SK-N-SH (cell line): ENCODE measurements around the gene ANGPTL4. TPM values are rescaled to one million over a fixed set of nuclear protein-coding genes. Genes with fewer than 3 reads are reported as not detected.

Source experiments
- CTCF ChIA-PET: fragments of 300-600, 350-600 bp; formaldehyde crosslinking; extraction: SDS; loops from one replicate; lab custom pipeline; 2021; lab: Yijun Ruan, JAX
- POLR2A ChIA-PET: fragments of 350-600 bp; sonication (Branson Sonifier 250); formaldehyde crosslinking; extraction: SDS; loops from one replicate; lab custom pipeline; 2020; ENCODE audit warnings: antibody characterized with exemption, inconsistent platforms; lab: Yijun Ruan, JAX
- DNase-seq: peaks from one replicate; pipeline ENCODE4 v3.0.0; 2012
- H2AFZ ChIP-seq: fragments of 200-600 bp; sonication (generic); 2 replicates; pipeline ENCODE4 v1.8.1; 2016; ENCODE audit warnings: antibody characterized with exemption, mild to moderate bottlenecking, low read depth
- H3F3A ChIP-seq: fragments of 200-600 bp; sonication (generic); replicated peaks from 2 replicates; pipeline ENCODE3; 2016; ENCODE audit warnings: antibody characterized with exemption, mild to moderate bottlenecking; ENCODE audit not compliant: insufficient read depth
- H3K27ac ChIP-seq, 2 experiments: fragments of 200-500 bp in 1 of 2; fragments of 200-600 bp in 1 of 2; sonication (Bioruptor generic) in 1 of 2; sonication (generic), shearing (Covaris generic) in 1 of 2; 2 replicates each; pipeline versions ENCODE4 v1.5.1 to v1.6.1; 2014 to 2016; ENCODE audit warnings: low read depth in 2 of 2, inconsistent platforms in 1 of 2, low read length in 1 of 2, mild to moderate bottlenecking in 1 of 2, mixed read lengths in 1 of 2
- H3K27me3 ChIP-seq: fragments of 200-600 bp; sonication (generic), shearing (Covaris generic); 2 replicates; pipeline ENCODE4 v1.6.1; 2016; ENCODE audit warnings: mixed run types; ENCODE audit not compliant: insufficient read depth
- H3K36me3 ChIP-seq, 2 experiments: fragments of 200-500 bp in 1 of 2; fragments of 200-600 bp in 1 of 2; sonication (Bioruptor generic) in 1 of 2; sonication (generic) in 1 of 2; replicated peaks in 1 of 2; 2 replicates each; pipeline versions ENCODE3 to v1.5.1; 2014 to 2016; ENCODE audit warnings: low read length in 1 of 2, mild to moderate bottlenecking in 1 of 2; ENCODE audit not compliant: insufficient read depth in 2 of 2, control insufficient read depth in 1 of 2
- H3K4me1 ChIP-seq, 2 experiments: fragments of 200-500 bp in 1 of 2; fragments of 200-600 bp in 1 of 2; sonication (Bioruptor generic) in 1 of 2; sonication (generic), shearing (Covaris generic) in 1 of 2; 2 replicates each; pipeline versions ENCODE4 v1.5.1 to v1.6.1; 2014 to 2016; ENCODE audit warnings: low read depth in 1 of 2, low read length in 1 of 2, mixed run types in 1 of 2; ENCODE audit not compliant: insufficient read depth in 2 of 2, control insufficient read depth in 1 of 2
- H3K4me2 ChIP-seq: fragments of 200-600 bp; sonication (generic), shearing (Covaris generic); 2 replicates; pipeline ENCODE4 v1.6.1; 2017; ENCODE audit warnings: mixed run types
- H3K4me3 ChIP-seq, 2 experiments: fragments of 200-500 bp in 1 of 2; fragments of 200-600 bp in 1 of 2; sonication (Bioruptor generic) in 1 of 2; sonication (generic), shearing (Covaris generic) in 1 of 2; 2 replicates each; pipeline versions ENCODE4 v1.5.1 to v1.8.1; 2014 to 2016; ENCODE audit warnings: low read depth in 2 of 2, inconsistent platforms in 1 of 2, low read length in 1 of 2, mild to moderate bottlenecking in 1 of 2, mixed read lengths in 1 of 2, moderate library complexity in 1 of 2
- H3K79me2 ChIP-seq: fragments of 200-600 bp; sonication (generic); 2 replicates; pipeline ENCODE4 v1.8.1; 2017; ENCODE audit warnings: mild to moderate bottlenecking; ENCODE audit not compliant: insufficient read depth
- H3K9ac ChIP-seq: fragments of 200-600 bp; sonication (generic); 2 replicates; pipeline ENCODE4 v1.6.1; 2017; ENCODE audit warnings: mixed run types
- H3K9me2 ChIP-seq: fragments of 200-600 bp; sonication (generic); 2 replicates; pipeline ENCODE4 v1.6.1; 2017; ENCODE audit warnings: mixed run types
- H3K9me3 ChIP-seq: fragments of 200-600 bp; sonication (generic); 2 replicates; pipeline ENCODE4 v1.6.1; 2017; ENCODE audit warnings: mixed run types, mild to moderate bottlenecking, moderate library complexity
- H4K20me1 ChIP-seq: fragments of 200-600 bp; sonication (generic); 2 replicates; pipeline ENCODE4 v1.6.1; 2017; ENCODE audit warnings: mild to moderate bottlenecking, mixed run types; ENCODE audit not compliant: insufficient read depth
- ELF1 ChIP-seq: IDR thresholded peaks from 2 replicates; pipeline ENCODE4 v1.4.0; 2012
- EZH2phosphoT487 ChIP-seq: fragments of 200-600 bp; sonication (generic); IDR thresholded peaks from 2 replicates; pipeline ENCODE4 v1.6.1; 2017; ENCODE audit warnings: low read depth, mixed run types, mild to moderate bottlenecking, antibody characterized with exemption, moderate library complexity, borderline replicate concordance
- FOXJ3 ChIP-seq: sonication (generic); formaldehyde crosslinking; IDR thresholded peaks from 2 replicates; pipeline ENCODE4 v1.5.1; 2020; ENCODE audit warnings: mild to moderate bottlenecking, missing genetic modification reagents
- GATA2 ChIP-seq: sonication (generic); formaldehyde crosslinking; IDR thresholded peaks from 2 replicates; pipeline ENCODE4 v1.5.0; 2020; ENCODE audit warnings: mild to moderate bottlenecking, missing genetic modification reagents
- MXI1 ChIP-seq: IDR thresholded peaks from 2 replicates; pipeline ENCODE4 v1.6.1; 2012; ENCODE audit warnings: mild to moderate bottlenecking, low read depth, low read length, improper control_type of control experiment
- NRF1 ChIP-seq: IDR thresholded peaks from 2 replicates; pipeline ENCODE4 v1.6.1; 2012; ENCODE audit warnings: low read depth, mild to moderate bottlenecking, low read length
- SMC3 ChIP-seq: IDR thresholded peaks from 2 replicates; pipeline ENCODE4 v1.6.1; 2012; ENCODE audit warnings: low read depth, low read length, improper control_type of control experiment
- USF1 ChIP-seq: IDR thresholded peaks from 2 replicates; pipeline ENCODE4 v1.4.0; 2012; ENCODE audit warnings: low read depth, borderline replicate concordance
- WGBS: methylation state at CpG from one replicate; pipeline ENCODE4 v1.1.6; 2017; ENCODE audit warnings: low lambda C conversion rate; 5-methylcytosine and 5-hydroxymethylcytosine counted together
- polyA plus RNA-seq, 3 experiments: library from polyadenylated mRNA; depleted of rRNA; stranded (reverse); fragments of >200 nt; gene quantifications; 2 replicates each; pipeline ENCODE4 v1.2.3, GENCODE V29; 2012

The ANGPTL4 gene
- polyA plus RNA-seq, 1 of the 3 experiments (the other 2 are of a cell fraction): 62.5 TPM

- H3K9ac ChIP-seq: no peak overlapping the region
- CTCF ChIA-PET: interaction anchor here (0.9 to 4.0 kb wide), 8 partner anchors 9 to 172 kb away, joined by 3 to 27 read pairs (median 6); partner anchors contain the start of genes KANK3, NDUFA7 and RPS28
- DNase-seq: peak; percentile 38
- no peaks in the 10 kb centered on the region for H3K36me3 ChIP-seq
- no peaks in the 10 kb centered on the region for H3K9me2 ChIP-seq
- H3K4me3 ChIP-seq: no peak overlapping the region
- no peaks in the 10 kb centered on the region for H3K79me2 ChIP-seq
- H3F3A ChIP-seq: no peaks in the 10 kb centered on the region
- H3K27ac ChIP-seq: no peak overlapping the region
- POLR2A ChIA-PET: interaction anchor here (0.6 kb wide), 1 partner anchor 24 kb away, joined by 3 read pairs; no protein-coding TSS in a partner anchor
- TF ChIP-seq MXI1 (no peak), EZH2phosphoT487 (peak; percentile 58; the same call in 1 of the 2 replicates)
- H2AFZ ChIP-seq: no peak overlapping the region
- WGBS: 22% methylated on average over 9 of the region's 48 CpGs
- peaks cover 47% of the 10 kb centered on the region for H3K27me3 ChIP-seq
- H4K20me1 ChIP-seq: no peaks in the 10 kb centered on the region
- no peaks in the 10 kb centered on the region for H3K9me3 ChIP-seq
- H3K4me1 ChIP-seq: no peaks in the 10 kb centered on the region; a peak in 1 of 4 replicates
- no peak overlapping the region for H3K4me2 ChIP-seq
Observed at GRCh38 chr19:8333767-8334457, 30.0 kb upstream of the ANGPTL4 start.

- peak; percentile 86 for DNase-seq
- Histone ChIP-seq H3K9ac (no peak overlapping the region), H3K4me2 (peak overlapping the region; percentile 24; the same call in 1 of the 2 replicates), H3K4me3 (peak overlapping the region; percentile 37 to 39; a peak in 3 of 4 replicates), H3K9me2 (no peaks in the 10 kb centered on the region), H3K9me3 (no peaks in the 10 kb centered on the region), H3K79me2 (no peaks in the 10 kb centered on the region), H4K20me1 (no peaks in the 10 kb centered on the region), H2AFZ (no peak overlapping the region), H3K27me3 (peaks cover 47% of the 10 kb centered on the region), H3K4me1 (no peaks in the 10 kb centered on the region; a peak in 1 of 4 replicates), H3K27ac (no peak overlapping the region), H3F3A (no peaks in the 10 kb centered on the region), H3K36me3 (no peaks in the 10 kb centered on the region)
- TF ChIP-seq FOXJ3 (CRISPR knock-in tag): no peak
- TF ChIP-seq NRF1: peak; percentile 73
- no peak for TF ChIP-seq SMC3
- TF ChIP-seq USF1: no peak
- no peak for TF ChIP-seq ELF1
- no peak for TF ChIP-seq GATA2 (CRISPR knock-in tag)
- ChIA-PET POLR2A (interaction anchor here (0.6 to 1.3 kb wide), 4 partner anchors 13 to 641 kb away, joined by 3 to 5 read pairs (median 4); partner anchors contain the start of genes NDUFA7, RPS28 and ZNF414), CTCF (interaction anchor here (0.8 to 4.0 kb wide), 12 partner anchors 9 to 171 kb away, joined by 3 to 27 read pairs (median 4); partner anchors contain the start of genes KANK3, NDUFA7 and RPS28)
- WGBS: 7% methylated on average over 3 of the region's 117 CpGs
Observed at GRCh38 chr19:8334458-8335342, 29.3 kb upstream of the ANGPTL4 start.
